ENCODE data around the gene PNLIPRP2. TPM values are rescaled to one million over a fixed set of nuclear protein-coding genes. Genes with fewer than 3 reads are reported as not detected.

PNLIPRP2 gene
- total and polyA plus RNA-seq, 2 of the 8 experiments (the other 6 are each of a cell fraction or from before 2014, with no cell fraction given) = 0.11 TPM; not detected in 1

DNA sequence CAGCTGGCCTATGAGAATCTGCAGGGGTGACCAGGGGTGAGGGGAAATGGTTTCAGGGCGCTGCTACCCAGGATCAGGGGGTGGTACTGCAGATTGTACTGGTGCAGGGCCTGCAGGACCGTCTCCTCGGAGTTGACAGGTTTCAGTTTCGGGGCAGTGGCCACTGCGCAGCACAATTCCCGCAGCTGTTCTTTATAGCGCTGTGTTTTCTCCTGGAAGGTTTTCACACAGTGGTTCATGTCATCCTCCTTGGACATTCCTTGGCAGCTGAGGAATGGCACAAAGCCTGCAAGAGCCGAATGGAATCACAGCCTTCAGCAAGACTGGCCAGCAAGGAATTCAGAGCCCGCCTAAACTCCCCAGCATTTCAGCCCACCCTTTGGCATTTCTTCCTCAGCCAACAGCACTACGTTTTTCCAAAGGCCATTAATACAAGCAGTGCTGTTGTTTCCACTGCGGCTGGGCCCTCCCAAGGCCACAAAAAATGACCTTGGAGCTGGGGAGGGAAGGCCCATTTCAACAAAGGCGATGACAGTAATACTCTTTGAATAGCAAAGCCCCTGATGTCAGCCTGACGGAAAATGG, 44.9 kb downstream of the PNLIPRP2 start:
- no peak overlapping the region for H4K91ac ChIP-seq (replicated peaks; ENCODE audit: insufficient read length, low read length)
- H3K23me2 ChIP-seq (ENCODE audit: low read depth, low read length) = no peaks in the 10 kb centered on the region; the same call in none of the 2 replicates
- H4K5ac ChIP-seq (ENCODE audit: insufficient read length, low read depth, low read length) = no peak overlapping the region
- H3K56ac ChIP-seq (replicated peaks; ENCODE audit: insufficient read length, low read depth, low read length) = no peak overlapping the region
- 0 out of 4 replicates have a peak, but pooled peaks cover 0 to 4% of the 10 kb centered on the region in 2 experiments for H3K79me2 ChIP-seq (ENCODE audit: control insufficient read depth in 1 of 2, insufficient read depth in 2 of 2, low read length in 2 of 2)
- FAIRE-seq = no peak
- H3K4ac ChIP-seq (replicated peaks; ENCODE audit: insufficient read length, low read depth, low read length) = no peak overlapping the region
- H3K36me3 ChIP-seq (ENCODE audit: control insufficient read depth in 2 of 4, insufficient read depth in 4 of 4, low read length in 3 of 4) = peaks cover 5 to 49% (median 13%) of the 10 kb centered on the region in 4 experiments; a peak in 7 of 8 replicates
- no peak overlapping the region for H3K23ac ChIP-seq (ENCODE audit: insufficient read length)
- H4K20me1 ChIP-seq (replicated peaks in 1 of 2; ENCODE audit: control insufficient read depth in 1 of 2, insufficient read depth in 2 of 2, low read length in 2 of 2) = peaks cover 0 to 2% of the 10 kb centered on the region in 2 experiments
- no peak overlapping the region for H3K4me2 ChIP-seq (ENCODE audit: insufficient read depth in 1 of 2, low read depth in 2 of 2, low read length in 2 of 2)
- no peak overlapping the region for H2AK5ac ChIP-seq (ENCODE audit: low read depth, low read length)
- peak in 1 of 2 experiments; percentile 42 for DNase-seq (ENCODE audit: low read depth in 1 of 2, low spot score in 2 of 2)
- no peak overlapping the region for H4K8ac ChIP-seq (ENCODE audit: extremely low read depth, insufficient read depth, low read length)
- ChIA-PET POLR2A (ENCODE audit: partially characterized antibody) (no interaction called here), CTCF (ENCODE audit: partially characterized antibody) (interaction anchor here (0.7 to 1.2 kb wide), 6 partner anchors 10 to 510 kb away, joined by 3 to 4 read pairs (median 3); no protein-coding TSS in a partner anchor)
- peaks cover 0 to 16% (median 8%) of the 10 kb centered on the region in 4 experiments; a peak in 6 of 7 replicates for H3K4me1 ChIP-seq (replicated peaks in 1 of 4; ENCODE audit: control insufficient read depth in 3 of 4, insufficient read depth in 4 of 4, low read length in 3 of 4)
- H3K27ac ChIP-seq (ENCODE audit: low read depth, low read length) = no peak overlapping the region
- no peak overlapping the region for H3K4me3 ChIP-seq (ENCODE audit: extremely low read depth in 1 of 4, insufficient read depth in 2 of 4, low read depth in 3 of 4, low read length in 4 of 4)
- H3K9ac ChIP-seq (replicated peaks in 1 of 4; ENCODE audit: extremely low read depth in 1 of 4, low read depth in 3 of 4, low read length in 3 of 4) = no peak overlapping the region
- no peak overlapping the region for H2BK5ac ChIP-seq (ENCODE audit: low read depth, low read length)
- no peak overlapping the region for H2BK15ac ChIP-seq (ENCODE audit: low read length)
- H3K9me3 ChIP-seq (ENCODE audit: insufficient read depth in 2 of 2, low read depth in 1 of 2, low read length in 1 of 2) = no peaks in the 10 kb centered on the region
- no peak overlapping the region for H3K14ac ChIP-seq (ENCODE audit: insufficient read length)
- no peak overlapping the region for H2BK12ac ChIP-seq (ENCODE audit: low read depth, low read length)
- H2BK20ac ChIP-seq (ENCODE audit: low read length) = no peak overlapping the region
- 92% methylated on average over 13 of the region's 13 CpGs; no CpG with 5 or more reads in 1 of the 2 experiments for WGBS, 2 experiments (ENCODE audit: extremely low coverage in 1 of 2, insufficient coverage in 1 of 2, insufficient read length in 1 of 2, insufficient replicate concordance in 2 of 2, low coverage in 1 of 2, low lambda C conversion rate in 2 of 2, missing lambda C conversion rate in 1 of 2)
- H3K79me1 ChIP-seq (ENCODE audit: low read depth, low read length) = peaks cover 2% of the 10 kb centered on the region; the same call in 1 of the 2 replicates
- H2AFZ ChIP-seq (ENCODE audit: low read length) = no peak overlapping the region
- H2BK120ac ChIP-seq (replicated peaks; ENCODE audit: low read depth, low read length) = no peak overlapping the region
- H3K27me3 ChIP-seq (replicated peaks in 1 of 4; ENCODE audit: control insufficient read depth in 3 of 4, extremely low read depth in 1 of 4, insufficient read depth in 3 of 4, low read length in 3 of 4) = no peaks in the 10 kb centered on the region
- no peak overlapping the region for H3K18ac ChIP-seq (ENCODE audit: extremely low read depth, low read length)
- no peak for TF ChIP-seq TAF1 (IDR thresholded peaks at IDR 0.05; ENCODE audit: low read depth, low read length)
- no peak for TF ChIP-seq EZH2 (IDR thresholded peaks at IDR 0.05; ENCODE audit: low read depth, low read length, severe bottlenecking)
- no peak for TF ChIP-seq HDAC6 (IDR thresholded peaks at IDR 0.05; ENCODE audit: low read depth, low read length)
- TF ChIP-seq CTBP2 (IDR thresholded peaks at IDR 0.05; ENCODE audit: borderline replicate concordance, insufficient read depth, insufficient read length, low read length) = no peak
- no peak for TF ChIP-seq CHD2 (IDR thresholded peaks at IDR 0.05; ENCODE audit: low read length)
- TF ChIP-seq CEBPB (IDR thresholded peaks at IDR 0.05; ENCODE audit: low read depth, low read length) = no peak
- TF ChIP-seq SIN3A (conservative IDR thresholded peaks at IDR 0.05 in 1 of 2, IDR thresholded peaks at IDR 0.05 in 1 of 2; ENCODE audit: low read depth in 1 of 2, low read length in 2 of 2) = no peak
- TF ChIP-seq, protein P1, sequence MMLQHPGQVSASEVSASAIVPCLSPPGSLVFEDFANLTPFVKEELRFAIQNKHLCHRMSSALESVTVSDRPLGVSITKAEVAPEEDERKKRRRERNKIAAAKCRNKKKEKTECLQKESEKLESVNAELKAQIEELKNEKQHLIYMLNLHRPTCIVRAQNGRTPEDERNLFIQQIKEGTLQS (IDR thresholded peaks at IDR 0.05; ENCODE audit: insufficient read depth, low read depth, low read length) = no peak
- no peak for TF ChIP-seq KDM1A (IDR thresholded peaks at IDR 0.05; ENCODE audit: borderline replicate concordance, low read length)
- no peak for TF ChIP-seq RBBP5 (IDR thresholded peaks at IDR 0.05; ENCODE audit: borderline replicate concordance, low read depth, low read length)
- no peak for TF ChIP-seq JUND (IDR thresholded peaks at IDR 0.05; ENCODE audit: low read length)
- TF ChIP-seq RNF2 (IDR thresholded peaks at IDR 0.05; ENCODE audit: borderline replicate concordance, low read depth, low read length, missing control alignments, poor library complexity, severe bottlenecking) = no peak
